Hepatocyte (in vitro differentiated cells): ENCODE results near the gene DBN1.

Source experiments
- CTCF ChIP-seq: fragments of 200-600 bp; sonication (generic); IDR thresholded peaks from 2 replicates; pipeline ENCODE4 v1.5.1; 2016; ENCODE audit warnings: antibody characterized with exemption, mild to moderate bottlenecking; ENCODE audit not compliant: poor library complexity
- EZH2 ChIP-seq: fragments of 200-600 bp; sonication (generic); IDR thresholded peaks from 2 replicates; pipeline ENCODE4 v1.6.1; 2016; ENCODE audit warnings: antibody characterized with exemption, mild to moderate bottlenecking, borderline replicate concordance

- TF ChIP-seq CTCF (no peak), EZH2 (no peak)
These were observed 59.0 kb downstream of the DBN1 start for GRCh38 chr5:177414481-177414880.
